ENCODE data around the gene DSCAML1. TPM values are rescaled to one million over a fixed set of nuclear protein-coding genes. Genes with fewer than 3 reads are reported as not detected.

DSCAML1 gene
- total RNA-seq, 1 donor from 2014 or later: 2.5 TPM

GRCh38 chr11:117687776-117688175 is 109.2 kb downstream of the DSCAML1 start:
- Mint-ChIP-seq H3K27ac (no peak overlapping the region), H3K4me1 (peaks cover 14% of the 10 kb centered on the region), H3K9me3 (no peaks in the 10 kb centered on the region)

GRCh38 chr11:117686711-117687110 is 110.3 kb downstream of the DSCAML1 start:
- no peak for DNase-seq (ENCODE audit: low spot score in 2 of 2, unreplicated experiment in 2 of 2)
- Mint-ChIP-seq H3K36me3 (no peaks in the 10 kb centered on the region), H3K27me3 (ENCODE audit: low read depth) (peaks cover 24% of the 10 kb centered on the region), H3K4me3 (no peak overlapping the region), H3K9me3 (no peaks in the 10 kb centered on the region), H3K27ac (no peak overlapping the region), H3K4me1 (peaks cover 11% of the 10 kb centered on the region)
- no peak for TF ChIP-seq CTCF (IDR thresholded peaks at IDR 0.05; ENCODE audit: unreplicated experiment)

More at GRCh38 chr11:117687776-117688175, 109.2 kb downstream of the DSCAML1 start:
- Mint-ChIP-seq H3K36me3 (no peaks in the 10 kb centered on the region), H3K27me3 (ENCODE audit: low read depth) (peaks cover 20% of the 10 kb centered on the region), H3K4me3 (no peak overlapping the region)
- no peak for TF ChIP-seq CTCF (IDR thresholded peaks at IDR 0.05; ENCODE audit: unreplicated experiment)
- no peak for DNase-seq (ENCODE audit: low spot score in 2 of 2, unreplicated experiment in 2 of 2)

GRCh38 chr11:117685566-117685965 is 111.5 kb downstream of the DSCAML1 start:
- DNase-seq (ENCODE audit: low spot score in 2 of 2, unreplicated experiment in 2 of 2): no peak
- Mint-ChIP-seq H3K4me3 (no peak overlapping the region), H3K4me1 (peaks cover 5% of the 10 kb centered on the region), H3K27ac (no peak overlapping the region), H3K36me3 (no peaks in the 10 kb centered on the region), H3K27me3 (ENCODE audit: low read depth) (peaks cover 32% of the 10 kb centered on the region), H3K9me3 (no peaks in the 10 kb centered on the region)
- TF ChIP-seq CTCF (IDR thresholded peaks at IDR 0.05; ENCODE audit: unreplicated experiment): no peak

GRCh38 chr11:117684731-117685130 is 112.3 kb downstream of the DSCAML1 start:
- H3K4me3 Mint-ChIP-seq: no peak overlapping the region
- H3K4me1 Mint-ChIP-seq: peaks cover 5% of the 10 kb centered on the region
- no peaks in the 10 kb centered on the region for H3K36me3 Mint-ChIP-seq
- H3K9me3 Mint-ChIP-seq: no peaks in the 10 kb centered on the region
- TF ChIP-seq CTCF (IDR thresholded peaks at IDR 0.05; ENCODE audit: unreplicated experiment): no peak
- H3K27ac Mint-ChIP-seq: no peak overlapping the region
- peaks cover 29% of the 10 kb centered on the region for H3K27me3 Mint-ChIP-seq (ENCODE audit: low read depth)
- DNase-seq (ENCODE audit: low spot score in 2 of 2, unreplicated experiment in 2 of 2): no peak

- Mint-ChIP-seq H3K9me3 (no peaks in the 10 kb centered on the region), H3K4me1 (peaks cover 5% of the 10 kb centered on the region), H3K27me3 (ENCODE audit: low read depth) (peaks cover 24% of the 10 kb centered on the region), H3K36me3 (no peaks in the 10 kb centered on the region), H3K4me3 (no peak overlapping the region), H3K27ac (no peak overlapping the region)
- TF ChIP-seq CTCF (IDR thresholded peaks at IDR 0.05; ENCODE audit: unreplicated experiment): no peak
- DNase-seq (ENCODE audit: low spot score in 2 of 2, unreplicated experiment in 2 of 2): no peak
Observed at GRCh38 chr11:117684111-117684510, 112.9 kb downstream of the DSCAML1 start.

GRCh38 chr11:117681438-117681837 is 115.6 kb downstream of the DSCAML1 start:
- H3K36me3 Mint-ChIP-seq: no peaks in the 10 kb centered on the region
- no peak for TF ChIP-seq CTCF (IDR thresholded peaks at IDR 0.05; ENCODE audit: unreplicated experiment)
- no peak overlapping the region for H3K4me3 Mint-ChIP-seq
- H3K27me3 Mint-ChIP-seq (ENCODE audit: low read depth): peaks cover 29% of the 10 kb centered on the region
- H3K27ac Mint-ChIP-seq: no peak overlapping the region
- DNase-seq (ENCODE audit: low spot score in 2 of 2, unreplicated experiment in 2 of 2): no peak
- peaks cover 5% of the 10 kb centered on the region for H3K4me1 Mint-ChIP-seq
- no peaks in the 10 kb centered on the region for H3K9me3 Mint-ChIP-seq
